ENCODE data around the gene INPP5D. TPM values are rescaled to one million over a fixed set of nuclear protein-coding genes. Genes with fewer than 3 reads are reported as not detected.

The INPP5D gene
- total RNA-seq, 2 experiments from 2014 or later, result 79.5 to 92.6 TPM

DNA sequence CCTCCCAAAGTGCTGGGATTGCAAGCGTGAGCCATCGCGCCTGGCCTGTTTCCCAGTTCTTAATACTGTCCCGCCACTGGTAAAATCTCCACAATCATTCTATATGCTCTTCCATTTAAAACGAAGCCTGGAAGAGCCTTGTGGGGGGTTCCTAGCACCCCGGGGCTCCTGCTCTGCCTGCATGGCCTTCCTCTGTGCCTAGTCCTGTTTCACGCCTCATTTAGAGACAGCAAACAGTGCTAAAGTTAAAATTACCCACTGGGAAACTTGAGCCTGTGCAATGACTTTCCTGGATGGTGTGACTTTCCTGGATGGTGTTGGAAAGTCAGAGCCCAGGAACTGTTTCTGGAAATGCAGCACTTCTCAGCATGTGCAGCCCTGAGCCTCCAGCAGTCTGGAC lies 55.0 kb downstream of the INPP5D start:
- CTCF ChIA-PET (ENCODE audit: unreplicated experiment), result no interaction called here
- no peak for DNase-seq (ENCODE audit: low spot score)
- intact Hi-C loops (cut with micrococcal nuclease; ENCODE audit: unreplicated experiment), result no loop called here
- Histone ChIP-seq H3K4me3 (ENCODE audit: low read depth, low read length, poor library complexity, severe bottlenecking) (no peak overlapping the region), H4K20me1 (ENCODE audit: insufficient read depth, low read length) (no peaks in the 10 kb centered on the region), H3K4me1 (ENCODE audit: insufficient read depth, low read length, poor library complexity, severe bottlenecking) (peaks cover 4% of the 10 kb centered on the region), H2AFZ (ENCODE audit: low read length) (no peak overlapping the region), H3K36me3 (ENCODE audit: insufficient read depth, low read length) (peaks cover 18% of the 10 kb centered on the region; the same call in 1 of the 2 replicates), H3K27ac (ENCODE audit: low read depth, low read length, poor library complexity, severe bottlenecking) (no peak overlapping the region), H3K79me2 (ENCODE audit: insufficient read depth, low read depth, low read length) (0 out of 2 replicates have a peak, but pooled peaks cover 5% of the 10 kb centered on the region), H3K9me2 (ENCODE audit: insufficient read depth, low read length) (no peaks in the 10 kb centered on the region), H3K9me3 (ENCODE audit: low read length) (no peaks in the 10 kb centered on the region), H3K4me2 (ENCODE audit: low read length) (no peak overlapping the region)
- TF ChIP-seq, protein P1, sequence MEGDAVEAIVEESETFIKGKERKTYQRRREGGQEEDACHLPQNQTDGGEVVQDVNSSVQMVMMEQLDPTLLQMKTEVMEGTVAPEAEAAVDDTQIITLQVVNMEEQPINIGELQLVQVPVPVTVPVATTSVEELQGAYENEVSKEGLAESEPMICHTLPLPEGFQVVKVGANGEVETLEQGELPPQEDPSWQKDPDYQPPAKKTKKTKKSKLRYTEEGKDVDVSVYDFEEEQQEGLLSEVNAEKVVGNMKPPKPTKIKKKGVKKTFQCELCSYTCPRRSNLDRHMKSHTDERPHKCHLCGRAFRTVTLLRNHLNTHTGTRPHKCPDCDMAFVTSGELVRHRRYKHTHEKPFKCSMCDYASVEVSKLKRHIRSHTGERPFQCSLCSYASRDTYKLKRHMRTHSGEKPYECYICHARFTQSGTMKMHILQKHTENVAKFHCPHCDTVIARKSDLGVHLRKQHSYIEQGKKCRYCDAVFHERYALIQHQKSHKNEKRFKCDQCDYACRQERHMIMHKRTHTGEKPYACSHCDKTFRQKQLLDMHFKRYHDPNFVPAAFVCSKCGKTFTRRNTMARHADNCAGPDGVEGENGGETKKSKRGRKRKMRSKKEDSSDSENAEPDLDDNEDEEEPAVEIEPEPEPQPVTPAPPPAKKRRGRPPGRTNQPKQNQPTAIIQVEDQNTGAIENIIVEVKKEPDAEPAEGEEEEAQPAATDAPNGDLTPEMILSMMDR (conservative IDR thresholded peaks at IDR 0.05; ENCODE audit: low read length), result no peak
- TF ChIP-seq EZH2phosphoT487 (IDR thresholded peaks at IDR 0.05; ENCODE audit: borderline replicate concordance, low read depth, low read length), result no peak
- BruUV-seq (replicated peaks), result no TSS peak
- POLR2A ChIA-PET, result no interaction called here

DNA sequence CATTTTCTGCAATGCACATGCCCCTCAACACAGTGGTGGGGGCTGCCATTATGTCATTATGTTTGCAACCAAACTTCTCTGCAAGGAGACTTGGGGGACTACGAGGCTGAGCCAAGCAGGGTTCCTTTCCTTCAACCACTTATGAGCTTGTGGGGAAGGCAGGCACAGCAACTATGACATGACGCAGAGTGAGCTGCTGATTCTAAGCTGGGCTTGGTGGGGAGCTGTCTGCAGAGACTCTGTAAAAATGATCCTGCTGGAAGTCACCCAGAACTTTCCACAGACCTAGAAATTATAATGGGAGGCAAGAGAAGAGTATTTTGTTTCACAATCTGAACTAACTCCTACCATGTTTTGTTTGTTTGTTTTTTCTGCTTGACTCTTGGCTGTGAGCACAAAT lies 55.6 kb downstream of the INPP5D start:
- Histone ChIP-seq H3K4me3 (ENCODE audit: low read depth, low read length, poor library complexity, severe bottlenecking) (no peak overlapping the region), H3K9me3 (ENCODE audit: low read length) (no peaks in the 10 kb centered on the region), H4K20me1 (ENCODE audit: insufficient read depth, low read length) (no peaks in the 10 kb centered on the region), H3K27ac (ENCODE audit: low read depth, low read length, poor library complexity, severe bottlenecking) (no peak overlapping the region), H3K4me1 (ENCODE audit: insufficient read depth, low read length, poor library complexity, severe bottlenecking) (peaks cover 4% of the 10 kb centered on the region), H2AFZ (ENCODE audit: low read length) (no peak overlapping the region), H3K79me2 (ENCODE audit: insufficient read depth, low read depth, low read length) (peaks cover 9% of the 10 kb centered on the region; the same call in 1 of the 2 replicates), H3K4me2 (ENCODE audit: low read length) (no peak overlapping the region), H3K9me2 (ENCODE audit: insufficient read depth, low read length) (no peaks in the 10 kb centered on the region), H3K36me3 (ENCODE audit: insufficient read depth, low read length) (peaks cover 18% of the 10 kb centered on the region)
- POLR2A ChIA-PET, result interaction anchor here (0.7 kb wide), 1 partner anchor 162 kb away, joined by 3 read pairs; no protein-coding TSS in a partner anchor
- DNase-seq (ENCODE audit: low spot score), result no peak
- no TSS peak for BruUV-seq (replicated peaks)
- CTCF ChIA-PET (ENCODE audit: unreplicated experiment), result no interaction called here
- intact Hi-C loops (cut with micrococcal nuclease; ENCODE audit: unreplicated experiment), result no loop called here
- TF ChIP-seq, protein P1 (conservative IDR thresholded peaks at IDR 0.05; ENCODE audit: low read length), result no peak
- TF ChIP-seq EZH2phosphoT487 (IDR thresholded peaks at IDR 0.05; ENCODE audit: borderline replicate concordance, low read depth, low read length), result no peak

DNA sequence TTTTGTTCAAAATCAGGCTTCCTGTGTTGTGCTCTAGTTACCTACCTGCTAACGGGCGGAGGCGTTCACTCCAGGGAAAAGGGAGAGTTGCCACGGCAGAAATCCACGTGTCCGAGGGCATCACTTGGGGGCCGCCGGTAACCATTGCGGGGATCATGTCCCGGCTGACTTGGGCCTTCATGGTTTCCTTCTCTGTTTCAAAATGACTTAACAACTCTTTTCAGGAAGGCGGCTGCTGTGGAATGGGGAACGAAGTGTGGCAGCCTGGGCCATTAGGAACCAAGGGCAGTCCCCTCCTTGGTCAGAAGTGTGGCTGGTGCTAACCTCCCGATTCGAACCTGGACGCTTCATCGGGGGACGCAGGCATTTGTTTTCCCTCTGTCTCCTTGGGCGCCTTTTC lies 56.8 kb downstream of the INPP5D start:
- H4K20me1 ChIP-seq (ENCODE audit: insufficient read depth, low read length), result no peaks in the 10 kb centered on the region
- no peak for DNase-seq (ENCODE audit: low spot score)
- intact Hi-C loops (cut with micrococcal nuclease; ENCODE audit: unreplicated experiment), result no loop called here
- no peak overlapping the region for H3K27ac ChIP-seq (ENCODE audit: low read depth, low read length, poor library complexity, severe bottlenecking)
- H2AFZ ChIP-seq (ENCODE audit: low read length), result no peak overlapping the region
- no peak overlapping the region for H3K4me2 ChIP-seq (ENCODE audit: low read length)
- H3K4me1 ChIP-seq (ENCODE audit: insufficient read depth, low read length, poor library complexity, severe bottlenecking), result peaks cover 4% of the 10 kb centered on the region
- no peaks in the 10 kb centered on the region for H3K9me3 ChIP-seq (ENCODE audit: low read length)
- peaks cover 11% of the 10 kb centered on the region; the same call in 1 of the 2 replicates for H3K79me2 ChIP-seq (ENCODE audit: insufficient read depth, low read depth, low read length)
- no peaks in the 10 kb centered on the region for H3K9me2 ChIP-seq (ENCODE audit: insufficient read depth, low read length)
- H3K4me3 ChIP-seq (ENCODE audit: low read depth, low read length, poor library complexity, severe bottlenecking), result no peak overlapping the region
- H3K36me3 ChIP-seq (ENCODE audit: insufficient read depth, low read length), result peaks cover 16% of the 10 kb centered on the region
- POLR2A ChIA-PET, result no interaction called here
- CTCF ChIA-PET (ENCODE audit: unreplicated experiment), result no interaction called here
- TF ChIP-seq, protein P1 (conservative IDR thresholded peaks at IDR 0.05; ENCODE audit: low read length), result no peak
- no peak for TF ChIP-seq EZH2phosphoT487 (IDR thresholded peaks at IDR 0.05; ENCODE audit: borderline replicate concordance, low read depth, low read length)
- no TSS peak for BruUV-seq (replicated peaks)

Data from OCI-LY7 (cell line).